ENCODE data around the gene SND1.
"Not testable (repeated sequence)": the region's sequence is repeated elsewhere in the genome, so short reads cannot be mapped to it uniquely, and the experiment has no call there.

Gene SND1

GRCh38 chr7:127946111-127946510 is 294.1 kb downstream of the SND1 start:
- DNase-seq, result no peak

GRCh38 chr7:127946847-127947246 is 294.9 kb downstream of the SND1 start:
- DNase-seq, result no peak

- no peak for DNase-seq
Observed at GRCh38 chr7:127948312-127948711, 296.3 kb downstream of the SND1 start.

GRCh38 chr7:127948930-127949329 is 296.9 kb downstream of the SND1 start:
- DNase-seq, result no peak

GRCh38 chr7:127949769-127950222 is 297.8 kb downstream of the SND1 start:
- no peak for DNase-seq

- no peak for DNase-seq
Observed at GRCh38 chr7:127950233-127950935, 298.4 kb downstream of the SND1 start.

GRCh38 chr7:127953423-127954356 is 301.7 kb downstream of the SND1 start:
- no peak for DNase-seq

GRCh38 chr7:127954357-127954748 is 302.4 kb downstream of the SND1 start:
- no peak for DNase-seq

- no peak for DNase-seq
Observed at GRCh38 chr7:127955051-127955531, 303.1 kb downstream of the SND1 start.

GRCh38 chr7:127957886-127958285 is 305.9 kb downstream of the SND1 start:
- no peak for DNase-seq

- no peak for DNase-seq
Observed at GRCh38 chr7:127959770-127960169, 307.8 kb downstream of the SND1 start.

GRCh38 chr7:127961786-127962453 is 309.9 kb downstream of the SND1 start:
- DNase-seq, result no peak

GRCh38 chr7:127962589-127963361 is 310.8 kb downstream of the SND1 start:
- DNase-seq, result no peak

- not testable (repeated sequence) for DNase-seq
Observed at GRCh38 chr7:127963850-127964249, 311.9 kb downstream of the SND1 start.

- DNase-seq, result no peak
Observed at GRCh38 chr7:127967281-127967680, 315.3 kb downstream of the SND1 start.

- no peak for DNase-seq
Observed at GRCh38 chr7:127968547-127968946, 316.6 kb downstream of the SND1 start.

GRCh38 chr7:127973832-127974231 is 321.8 kb downstream of the SND1 start:
- DNase-seq, result no peak

- no peak for DNase-seq
Observed at GRCh38 chr7:127974446-127975035, 322.5 kb downstream of the SND1 start.

- no peak for DNase-seq
Observed at GRCh38 chr7:127976056-127976737, 324.2 kb downstream of the SND1 start.

- no peak for DNase-seq
Observed at GRCh38 chr7:127976738-127977120, 324.7 kb downstream of the SND1 start.

GRCh38 chr7:127978421-127978820 is 326.4 kb downstream of the SND1 start:
- DNase-seq, result no peak

All from stimulated activated CD8-positive, alpha-beta memory T cell treated with anti-CD3 and anti-CD28 coated beads, Interleukin-4, amount 100 ng/mL, for 48 hours (primary cell).